RWPE1 (cell line): Measurements from ENCODE around the gene ZFYVE9.

ENCODE experiments used
- CTCF ChIA-PET: fragments of 350-600 bp; sonication (Branson Sonifier 250); formaldehyde crosslinking; extraction: SDS; loops from one replicate; lab custom pipeline; 2021; lab: Yijun Ruan, JAX
- POLR2A ChIA-PET: fragments of 400-600 bp; formaldehyde crosslinking; extraction: SDS; loops from one replicate; lab custom pipeline; 2020; ENCODE audit warnings: antibody characterized with exemption; ENCODE audit not compliant: low non-redundant PET; lab: Yijun Ruan, JAX
- DNase-seq: peaks from one replicate; pipeline ENCODE4 v3.0.0; 2012; ENCODE audit warnings: low spot score
- H3K27ac ChIP-seq: fragments of 450-650 bp; 2 replicates; pipeline ENCODE4 v1.5.1; 2017
- CTCF ChIP-seq: fragments of 450-650 bp; conservative IDR thresholded peaks from 2 replicates; pipeline ENCODE4 v1.5.1; 2017; ENCODE audit warnings: low read depth, mild to moderate bottlenecking

Gene ZFYVE9

GRCh38 chr1:52281518-52281917, 139.6 kb downstream of the ZFYVE9 start:
- no peak for DNase-seq
- TF ChIP-seq CTCF: no peak
- no peak overlapping the region for H3K27ac ChIP-seq
- ChIA-PET CTCF (interaction anchor here (0.6 kb wide), 1 partner anchor 46 kb away, joined by 3 read pairs; no protein-coding TSS in a partner anchor), POLR2A (no interaction called here)

GRCh38 chr1:52288286-52288685, 146.4 kb downstream of the ZFYVE9 start:
- no peak overlapping the region for H3K27ac ChIP-seq
- POLR2A ChIA-PET: interaction anchor here (0.6 kb wide), 1 partner anchor 71 kb away, joined by 5 read pairs; no protein-coding TSS in a partner anchor
- no peak for TF ChIP-seq CTCF
- no peak for DNase-seq
- CTCF ChIA-PET: no interaction called here

GRCh38 chr1:52294580-52294979, 152.7 kb downstream of the ZFYVE9 start:
- no peak overlapping the region; the same call in 1 of the 2 replicates for H3K27ac ChIP-seq
- peak; percentile 13 for DNase-seq
- TF ChIP-seq CTCF: no peak
- ChIA-PET CTCF (interaction anchor here (0.5 to 1.1 kb wide), 5 partner anchors 55 to 477 kb away, joined by 3 to 4 read pairs (median 3); no protein-coding TSS in a partner anchor), POLR2A (no interaction called here)

GRCh38 chr1:52296345-52296744, 154.5 kb downstream of the ZFYVE9 start:
- ChIA-PET POLR2A (interaction anchor here (0.5 kb wide), 1 partner anchor 258 kb away, joined by 4 read pairs; no protein-coding TSS in a partner anchor), CTCF (interaction anchor here (0.6 to 1.7 kb wide), 9 partner anchors 10 to 1722 kb away, joined by 3 to 8 read pairs (median 3); no protein-coding TSS in a partner anchor)
- no peak overlapping the region for H3K27ac ChIP-seq
- DNase-seq: peak; percentile 64
- TF ChIP-seq CTCF: peak; percentile 68

- no peak for TF ChIP-seq CTCF
- CTCF ChIA-PET: interaction anchor here (0.6 to 1.3 kb wide), 2 partner anchors 9 to 178 kb away, joined by 3 to 4 read pairs; no protein-coding TSS in a partner anchor
- POLR2A ChIA-PET: no interaction called here
- H3K27ac ChIP-seq: no peak overlapping the region
- DNase-seq: no peak
Observed at GRCh38 chr1:52305417-52306226, 163.7 kb downstream of the ZFYVE9 start.

GRCh38 chr1:52306227-52307006, 164.5 kb downstream of the ZFYVE9 start:
- POLR2A ChIA-PET: no interaction called here
- DNase-seq: no peak
- TF ChIP-seq CTCF: no peak
- peak overlapping the region; percentile 2; the same call in 1 of the 2 replicates for H3K27ac ChIP-seq
- CTCF ChIA-PET: interaction anchor here (0.6 to 1.3 kb wide), 3 partner anchors 10 to 214 kb away, joined by 3 to 4 read pairs (median 3); no protein-coding TSS in a partner anchor
